ES-I3 (cell line): ENCODE measurements around the gene SYT15.
A peak's percentile ranks its signal among the peaks of the same experiment; 100 is the strongest.
"Not testable (repeated sequence)": the region's sequence is repeated elsewhere in the genome, so short reads cannot be mapped to it uniquely, and the experiment has no call there.

Source experiments
- H3K36me3 ChIP-seq: 2 replicates; pipeline ENCODE4 v1.6.1; 2013; ENCODE audit warnings: mild to moderate bottlenecking, low read length, control low read depth, moderate library complexity; ENCODE audit not compliant: insufficient read depth
- H3K4me1 ChIP-seq: 2 replicates; pipeline ENCODE4 v1.6.1; 2013; ENCODE audit warnings: mild to moderate bottlenecking, control low read depth, low read length; ENCODE audit not compliant: insufficient read depth
- H3K9ac ChIP-seq: 2 replicates; pipeline ENCODE4 v1.6.1; 2013; ENCODE audit warnings: low read depth, mild to moderate bottlenecking, low read length, moderate library complexity
- H3K9me3 ChIP-seq: 2 replicates; pipeline ENCODE4 v1.6.1; 2013; ENCODE audit warnings: mild to moderate bottlenecking, low read length, moderate library complexity; ENCODE audit not compliant: control insufficient read depth, insufficient read depth

Gene SYT15

GRCh38 chr10:46584196-46584595 lies 5.3 kb downstream of the SYT15 start:
- not testable (repeated sequence) for H3K36me3 ChIP-seq, H3K9ac ChIP-seq, H3K4me1 ChIP-seq, H3K9me3 ChIP-seq

DNA sequence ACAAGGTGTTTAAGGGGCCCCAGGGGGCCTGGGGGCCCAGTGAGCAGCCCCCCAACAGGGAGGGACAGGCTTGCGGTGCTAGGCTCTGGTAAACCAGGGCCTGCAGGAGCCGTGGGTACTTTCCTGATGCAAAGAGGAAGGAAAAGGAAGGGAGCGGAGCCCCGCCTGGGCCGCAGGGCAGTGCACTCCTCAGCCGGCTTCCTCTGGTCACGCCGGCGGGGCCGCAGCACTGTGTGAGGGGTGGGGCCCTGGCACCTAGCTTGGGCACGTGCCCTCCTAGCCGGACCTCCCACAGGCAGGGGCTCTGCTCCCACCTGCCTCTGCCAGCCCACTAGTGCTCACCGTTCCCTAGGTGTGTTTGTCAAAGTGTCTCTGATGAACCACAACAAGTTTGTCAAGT lies 6.3 kb downstream of the SYT15 start:
- H3K36me3 ChIP-seq, H3K4me1 ChIP-seq, H3K9me3 ChIP-seq, H3K9ac ChIP-seq: not testable (repeated sequence)

DNA sequence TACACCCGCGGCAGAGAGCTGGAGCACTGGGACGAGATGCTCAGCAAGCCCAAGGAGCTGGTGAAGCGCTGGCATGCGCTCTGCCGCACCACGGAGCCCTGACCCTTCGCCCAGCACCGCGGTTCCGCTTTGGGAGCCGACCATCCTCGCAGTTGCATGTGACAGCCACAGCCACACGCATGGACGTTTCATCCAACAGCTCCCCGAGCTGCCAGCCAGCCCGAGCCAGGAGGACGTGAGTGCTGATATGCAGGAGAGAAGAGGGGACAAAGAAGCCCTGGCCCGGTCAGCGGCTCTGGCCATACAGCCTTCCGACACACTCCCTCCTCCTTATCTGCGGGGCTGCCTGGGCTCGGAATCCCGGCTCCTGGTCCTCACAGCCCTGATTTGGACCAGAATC lies 8.6 kb downstream of the SYT15 start:
- H3K9me3 ChIP-seq, H3K4me1 ChIP-seq, H3K36me3 ChIP-seq, H3K9ac ChIP-seq: not testable (repeated sequence)

DNA sequence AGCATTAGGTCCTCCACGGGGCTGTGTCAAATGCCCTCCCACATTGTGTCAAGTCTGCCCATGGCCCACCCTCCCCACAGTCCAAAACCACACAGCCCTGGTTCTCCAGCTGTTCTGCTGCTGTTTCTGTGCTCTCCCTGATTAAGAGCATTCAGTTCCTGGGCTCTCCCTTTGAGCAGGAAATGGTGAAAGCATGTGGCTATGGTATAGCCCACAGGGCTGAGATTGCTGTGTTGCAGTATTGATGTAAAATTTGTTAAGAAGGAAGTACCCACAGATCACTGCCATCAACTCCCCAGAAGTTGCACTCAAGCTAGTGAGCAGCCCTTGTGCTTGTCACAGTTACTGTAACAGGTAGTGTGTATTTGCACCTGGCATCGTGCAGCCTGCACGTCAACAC lies 9.3 kb downstream of the SYT15 start:
- H3K9me3 ChIP-seq, H3K9ac ChIP-seq, H3K4me1 ChIP-seq: not testable (repeated sequence)

DNA sequence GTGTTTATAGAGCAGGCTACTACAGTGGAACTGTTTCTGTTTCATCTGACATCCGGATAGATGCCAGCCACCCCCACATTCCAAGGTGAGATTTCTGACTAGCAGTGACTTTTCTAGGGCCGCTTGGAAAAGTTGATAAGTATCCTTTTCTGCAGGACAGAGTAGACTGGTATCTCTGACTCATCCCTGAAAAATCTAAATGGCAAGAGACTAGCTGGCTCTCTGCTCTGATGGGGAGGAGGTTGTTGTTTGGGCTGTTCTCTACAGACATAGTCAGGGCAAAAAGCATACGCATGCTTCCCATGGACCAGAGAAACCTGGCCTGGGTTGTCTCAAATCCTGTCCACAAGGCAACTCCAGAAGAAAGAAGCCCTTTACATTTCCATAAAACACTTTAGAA lies 10.7 kb downstream of the SYT15 start:
- H3K9me3 ChIP-seq, H3K4me1 ChIP-seq, H3K9ac ChIP-seq, H3K36me3 ChIP-seq: not testable (repeated sequence)

More for the DNA sequence above, 9.3 kb downstream of the SYT15 start:
- not testable (repeated sequence) for H3K36me3 ChIP-seq

- not testable (repeated sequence) for H3K4me1 ChIP-seq, H3K9me3 ChIP-seq, H3K9ac ChIP-seq, H3K36me3 ChIP-seq
These were observed 12.1 kb downstream of the SYT15 start for GRCh38 chr10:46591053-46591452.

- H3K9me3 ChIP-seq, H3K36me3 ChIP-seq, H3K9ac ChIP-seq, H3K4me1 ChIP-seq: not testable (repeated sequence)
These were observed 14.4 kb downstream of the SYT15 start for GRCh38 chr10:46593307-46593706.

DNA sequence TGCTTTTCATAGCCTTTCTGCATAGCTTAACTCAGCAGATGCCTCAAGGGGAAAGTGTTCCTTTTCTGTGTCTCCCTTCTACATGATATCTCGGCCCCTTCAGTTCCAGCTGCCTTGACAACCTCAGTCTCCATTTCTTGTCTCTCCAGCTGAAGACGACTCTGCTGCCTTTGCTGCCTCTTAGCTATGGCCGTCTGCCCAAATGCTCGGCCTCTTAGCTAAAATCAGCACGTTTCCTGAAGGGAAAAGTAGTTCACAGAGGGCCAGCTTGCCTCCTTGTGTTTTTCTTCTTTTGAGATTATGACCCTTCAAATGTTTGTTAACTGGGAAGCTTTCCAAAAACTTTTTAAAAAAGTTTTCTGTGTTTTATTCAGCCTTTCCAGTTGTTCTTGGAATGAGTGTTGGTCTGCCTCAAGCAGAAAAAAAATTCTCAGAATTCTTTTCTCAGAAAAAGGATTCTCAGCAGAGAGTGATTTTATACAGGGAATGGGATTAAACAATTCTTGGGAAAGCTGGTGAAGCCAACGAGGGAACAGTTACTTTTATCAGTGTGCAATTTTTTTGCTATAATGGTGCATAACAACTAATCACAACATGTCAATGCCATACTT lies 15.6 kb downstream of the SYT15 start:
- H3K9ac ChIP-seq, H3K36me3 ChIP-seq, H3K9me3 ChIP-seq, H3K4me1 ChIP-seq: not testable (repeated sequence)

GRCh38 chr10:46596570-46596969 lies 17.6 kb downstream of the SYT15 start:
- not testable (repeated sequence) for H3K36me3 ChIP-seq, H3K4me1 ChIP-seq, H3K9me3 ChIP-seq, H3K9ac ChIP-seq

- H3K4me1 ChIP-seq, H3K36me3 ChIP-seq, H3K9me3 ChIP-seq: not testable (repeated sequence)
- H3K9ac ChIP-seq: peak overlapping the region; percentile 33; the same call in 1 of the 2 replicates
These were observed 18.8 kb downstream of the SYT15 start for GRCh38 chr10:46597616-46598246.

GRCh38 chr10:46600516-46600915 lies 21.6 kb downstream of the SYT15 start:
- H3K4me1 ChIP-seq, H3K9me3 ChIP-seq, H3K9ac ChIP-seq, H3K36me3 ChIP-seq: not testable (repeated sequence)

- not testable (repeated sequence) for H3K9ac ChIP-seq, H3K4me1 ChIP-seq, H3K9me3 ChIP-seq, H3K36me3 ChIP-seq
These were observed 36.6 kb downstream of the SYT15 start for GRCh38 chr10:46615540-46615939.

DNA sequence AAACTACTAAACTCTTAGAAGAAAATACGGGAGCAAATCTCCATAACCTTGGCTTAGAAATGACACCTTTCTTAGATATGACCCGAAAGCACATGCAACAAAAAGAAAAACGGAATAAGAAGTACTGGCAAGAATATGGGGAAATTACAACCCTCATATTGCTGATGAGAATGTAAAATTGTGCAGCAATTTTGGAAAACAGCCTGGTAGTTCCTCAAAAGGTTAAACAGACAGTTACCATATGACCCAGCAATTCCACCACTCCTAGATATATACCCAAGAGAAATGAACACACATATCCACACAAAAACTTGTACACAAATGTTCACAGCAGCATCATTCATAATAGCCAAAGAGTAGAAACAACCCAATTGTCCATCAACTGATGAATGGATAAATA lies 37.3 kb downstream of the SYT15 start:
- not testable (repeated sequence) for H3K36me3 ChIP-seq, H3K4me1 ChIP-seq, H3K9me3 ChIP-seq, H3K9ac ChIP-seq

DNA sequence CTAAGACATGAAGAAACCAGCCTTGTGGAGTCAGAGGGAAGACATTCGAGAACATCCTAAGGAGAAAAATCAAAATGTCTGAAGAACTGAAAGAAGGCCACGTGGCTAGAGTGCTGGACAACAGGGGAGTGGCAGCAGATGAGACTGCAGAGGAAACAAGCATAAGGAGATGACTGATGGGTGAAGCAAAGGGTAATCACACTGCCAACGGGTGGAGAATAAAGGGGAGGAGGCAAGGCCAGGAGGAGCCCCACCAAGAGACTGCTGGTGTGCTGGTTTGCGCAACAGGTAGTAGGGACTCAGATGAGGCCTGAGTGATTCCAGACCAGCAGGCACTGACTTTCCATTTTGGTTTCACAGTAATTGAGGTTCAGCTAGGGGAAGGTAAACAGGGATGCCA lies 38.2 kb downstream of the SYT15 start:
- H3K9ac ChIP-seq, H3K9me3 ChIP-seq, H3K36me3 ChIP-seq, H3K4me1 ChIP-seq: not testable (repeated sequence)

DNA sequence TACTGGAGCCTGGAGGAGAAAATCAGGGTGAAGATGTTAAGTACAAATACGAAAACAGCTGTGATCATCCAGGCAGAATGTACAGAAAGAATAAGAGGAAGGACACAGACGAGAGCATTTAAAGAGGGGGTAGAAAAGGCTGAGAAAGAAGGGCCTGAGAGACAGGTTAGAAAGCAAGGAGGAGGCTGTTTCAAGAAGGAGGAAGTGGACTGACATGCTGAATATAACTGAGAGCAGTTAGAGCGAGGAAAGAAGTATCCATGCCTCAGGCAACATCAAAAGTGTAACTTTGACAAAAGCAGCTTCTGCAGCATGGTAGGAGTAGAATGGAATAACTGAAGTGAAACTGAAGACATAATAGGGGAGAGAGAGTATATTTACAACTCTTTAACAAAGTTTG lies 39.0 kb downstream of the SYT15 start:
- H3K4me1 ChIP-seq, H3K9me3 ChIP-seq, H3K36me3 ChIP-seq, H3K9ac ChIP-seq: not testable (repeated sequence)
